WTC11 (cell line): ENCODE results near the gene EPSTI1. TPM values are rescaled to one million over a fixed set of nuclear protein-coding genes. Genes with fewer than 3 reads are reported as not detected.

Source experiments
- ATAC-seq: fragments of 200-7000 bp; cut with Tn5 transposase; 2 replicates; pipeline ENCODE4 v1.10.0; 2021; ENCODE audit warnings: mild to moderate bottlenecking, moderate library complexity
- CTCF ChIA-PET: fragments of 300-600 bp; sonication (Branson Sonifier 250); formaldehyde crosslinking; loops from one replicate; lab custom pipeline; 2021; ENCODE audit warnings: antibody characterized with exemption; lab: Charles Lee
- POLR2A ChIA-PET: fragments of 350-600 bp; sonication (Branson Sonifier 250); formaldehyde crosslinking; loops from one replicate; lab custom pipeline; 2021; ENCODE audit warnings: antibody characterized with exemption; lab: Charles Lee
- DNase-seq: peaks from one replicate; pipeline ENCODE4 v3.0.0; 2021; ENCODE audit warnings: low spot score
- H3K27ac Mint-ChIP-seq: 2 replicates; pipeline ENCODE4 v1.8.0; 2021; ENCODE audit warnings: mixed read lengths
- H3K27me3 Mint-ChIP-seq: 2 replicates; pipeline ENCODE4 v1.8.0; 2021; ENCODE audit warnings: low read depth, mild to moderate bottlenecking, moderate library complexity, mixed read lengths
- H3K36me3 Mint-ChIP-seq: 2 replicates; pipeline ENCODE4 v1.8.0; 2021; ENCODE audit warnings: mixed read lengths
- H3K4me1 Mint-ChIP-seq: 2 replicates; pipeline ENCODE4 v1.8.0; 2022; ENCODE audit warnings: mixed read lengths
- H3K4me3 Mint-ChIP-seq: 2 replicates; pipeline ENCODE4 v1.8.0; 2021; ENCODE audit warnings: mild to moderate bottlenecking, moderate library complexity, mixed read lengths
- H3K9me3 Mint-ChIP-seq: 2 replicates; pipeline ENCODE4 v1.8.0; 2021; ENCODE audit warnings: mixed read lengths
- AFF4 ChIP-seq: sonication (generic); formaldehyde crosslinking; IDR thresholded peaks from 2 replicates; pipeline ENCODE4 v1.8.1; 2023; ENCODE audit warnings: mild to moderate bottlenecking, missing genetic modification reagents, borderline replicate concordance
- ATF2 ChIP-seq: sonication (generic); formaldehyde crosslinking; IDR thresholded peaks from 2 replicates; pipeline ENCODE4 v1.8.1; 2022; ENCODE audit warnings: low read depth, missing genetic modification reagents, borderline replicate concordance
- ATF3 ChIP-seq: sonication (generic); formaldehyde crosslinking; conservative IDR thresholded peaks from 2 replicates; pipeline ENCODE4 v1.8.1; 2022; ENCODE audit warnings: mild to moderate bottlenecking, missing genetic modification reagents
- CBFB ChIP-seq: sonication (generic); formaldehyde crosslinking; IDR thresholded peaks from 2 replicates; pipeline ENCODE4 v1.8.1; 2022; ENCODE audit warnings: mild to moderate bottlenecking, low read depth, missing genetic modification reagents
- CDX4 ChIP-seq: fragments of 250-450 bp; sonication (Bioruptor Pico); IDR thresholded peaks from 2 replicates; pipeline ENCODE4 v1.9.0; 2021; ENCODE audit warnings: moderate library complexity, mild to moderate bottlenecking, inconsistent platforms, borderline replicate concordance
- CREB1 ChIP-seq: sonication (generic); formaldehyde crosslinking; IDR thresholded peaks from 2 replicates; pipeline ENCODE4 v1.8.0; 2023; ENCODE audit warnings: mild to moderate bottlenecking, missing genetic modification reagents
- CREM ChIP-seq: sonication (generic); formaldehyde crosslinking; IDR thresholded peaks from 2 replicates; pipeline ENCODE4 v1.8.1; 2022; ENCODE audit warnings: mild to moderate bottlenecking, missing genetic modification reagents, moderate library complexity
- E2F1 ChIP-seq: sonication (generic); formaldehyde crosslinking; IDR thresholded peaks from 2 replicates; pipeline ENCODE4 v1.8.0; 2022; ENCODE audit warnings: mild to moderate bottlenecking, missing genetic modification reagents
- ELF4 ChIP-seq: sonication (generic); formaldehyde crosslinking; IDR thresholded peaks from 2 replicates; pipeline ENCODE4 v1.8.1; 2022; ENCODE audit warnings: low read depth, mild to moderate bottlenecking, moderate library complexity, missing genetic modification reagents
- EMX1 ChIP-seq: fragments of 250-450 bp; sonication (Bioruptor Pico); IDR thresholded peaks from 2 replicates; pipeline ENCODE4 v1.8.0; 2021; ENCODE audit warnings: mild to moderate bottlenecking
- FOXP1 ChIP-seq: sonication (generic); formaldehyde crosslinking; IDR thresholded peaks from 2 replicates; pipeline ENCODE4 v1.8.0; 2022; ENCODE audit warnings: missing genetic modification reagents, mild to moderate bottlenecking, moderate library complexity, borderline replicate concordance
- MYBL2 ChIP-seq: sonication (generic); formaldehyde crosslinking; IDR thresholded peaks from 2 replicates; pipeline ENCODE4 v1.8.1; 2023; ENCODE audit warnings: mild to moderate bottlenecking, moderate library complexity, missing genetic modification reagents
- NR3C1 ChIP-seq: sonication (generic); formaldehyde crosslinking; conservative IDR thresholded peaks from 2 replicates; pipeline ENCODE4 v1.8.1; 2023; ENCODE audit warnings: low read depth, mild to moderate bottlenecking, missing genetic modification reagents
- PRDM15 ChIP-seq: sonication (generic); formaldehyde crosslinking; IDR thresholded peaks from 2 replicates; pipeline ENCODE4 v1.8.0; 2022; ENCODE audit warnings: missing genetic modification reagents
- PREB ChIP-seq: sonication (generic); formaldehyde crosslinking; IDR thresholded peaks from 2 replicates; pipeline ENCODE4 v1.8.1; 2022; ENCODE audit warnings: mild to moderate bottlenecking, missing genetic modification reagents, moderate library complexity, borderline replicate concordance
- RORB ChIP-seq: fragments of 250-450 bp; sonication (Bioruptor Pico); IDR thresholded peaks from 2 replicates; pipeline ENCODE4 v1.9.0; 2021; ENCODE audit warnings: mild to moderate bottlenecking
- SMAD4 ChIP-seq: sonication (generic); formaldehyde crosslinking; IDR thresholded peaks from 2 replicates; pipeline ENCODE4 v1.8.0; 2022; ENCODE audit warnings: mild to moderate bottlenecking, missing genetic modification reagents
- SP1 ChIP-seq: sonication (generic); formaldehyde crosslinking; conservative IDR thresholded peaks from 2 replicates; pipeline ENCODE4 v1.8.1; 2022; ENCODE audit warnings: missing genetic modification reagents
- TCF7 ChIP-seq: sonication (generic); formaldehyde crosslinking; IDR thresholded peaks from 2 replicates; pipeline ENCODE4 v1.8.0; 2022; ENCODE audit warnings: mild to moderate bottlenecking, low read depth, missing genetic modification reagents, moderate library complexity
- TP53 ChIP-seq: sonication (generic); formaldehyde crosslinking; IDR thresholded peaks from 2 replicates; pipeline ENCODE4 v1.8.1; 2023; ENCODE audit warnings: mild to moderate bottlenecking, missing genetic modification reagents
- ZBTB21 ChIP-seq: sonication (generic); formaldehyde crosslinking; IDR thresholded peaks from 2 replicates; pipeline ENCODE4 v1.8.1; 2023; ENCODE audit warnings: mild to moderate bottlenecking, missing genetic modification reagents, borderline replicate concordance
- ZNF138 ChIP-seq: sonication (generic); formaldehyde crosslinking; conservative IDR thresholded peaks from 2 replicates; pipeline ENCODE4 v1.8.1; 2022; ENCODE audit warnings: mild to moderate bottlenecking, moderate library complexity, missing genetic modification reagents
- ZNF317 ChIP-seq: sonication (generic); formaldehyde crosslinking; IDR thresholded peaks from 2 replicates; pipeline ENCODE4 v1.8.1; 2023; ENCODE audit warnings: low read depth, mild to moderate bottlenecking, moderate library complexity, missing genetic modification reagents, borderline replicate concordance
- ZNF396 ChIP-seq: fragments of 250-450 bp; sonication (Bioruptor Pico); IDR thresholded peaks from 2 replicates; pipeline ENCODE4 v1.8.0; 2021; ENCODE audit warnings: mild to moderate bottlenecking, moderate library complexity, borderline replicate concordance
- ZNF416 ChIP-seq: fragments of 250-450 bp; sonication (Bioruptor Pico); IDR thresholded peaks from 2 replicates; pipeline ENCODE4 v1.9.0; 2021; ENCODE audit warnings: mild to moderate bottlenecking, inconsistent platforms
- ZNF671 ChIP-seq: fragments of 250-450 bp; sonication (Bioruptor Pico); IDR thresholded peaks from 2 replicates; pipeline ENCODE4 v1.8.0; 2021; ENCODE audit warnings: mild to moderate bottlenecking
- total RNA-seq: library from RNA; stranded (reverse); gene quantifications from 3 replicates; pipeline ENCODE4 v1.2.3, GENCODE V29; 2021

The EPSTI1 gene
- total RNA-seq, 1 experiment from 2014 or later, result 2.1 TPM

- Mint-ChIP-seq H3K9me3 (peaks cover 13% of the 10 kb centered on the region), H3K4me3 (no peak overlapping the region), H3K27ac (no peak overlapping the region), H3K4me1 (peaks cover 2% of the 10 kb centered on the region; the same call in 1 of the 2 replicates), H3K36me3 (no peaks in the 10 kb centered on the region), H3K27me3 (no peaks in the 10 kb centered on the region)
- TF ChIP-seq EMX1, result no peak
- no peak for TF ChIP-seq MYBL2 (CRISPR knock-in tag)
- TF ChIP-seq NR3C1 (CRISPR knock-in tag), result no peak
- no peak for TF ChIP-seq ZBTB21
- no peak for TF ChIP-seq SP1 (CRISPR knock-in tag)
- TF ChIP-seq ELF4, result no peak
- no peak for TF ChIP-seq CREM
- no peak for TF ChIP-seq ATF2 (CRISPR knock-in tag)
- no peak for TF ChIP-seq FOXP1 (CRISPR knock-in tag)
- no peak for TF ChIP-seq AFF4 (CRISPR knock-in tag)
- TF ChIP-seq E2F1 (CRISPR knock-in tag), result no peak
- TF ChIP-seq RORB (CRISPR knock-in tag), result no peak
- no peak for TF ChIP-seq ZNF396
- no peak for ATAC-seq
- DNase-seq, result no peak
- POLR2A ChIA-PET, result no interaction called here
- CTCF ChIA-PET, result no interaction called here
Observed at GRCh38 chr13:42925626-42926025, 66.4 kb downstream of the EPSTI1 start.

- Mint-ChIP-seq H3K36me3 (no peaks in the 10 kb centered on the region), H3K9me3 (peaks cover 12% of the 10 kb centered on the region), H3K4me1 (peaks cover 2% of the 10 kb centered on the region; the same call in 1 of the 2 replicates), H3K27ac (no peak overlapping the region), H3K27me3 (no peaks in the 10 kb centered on the region), H3K4me3 (no peak overlapping the region)
- POLR2A ChIA-PET, result no interaction called here
- CTCF ChIA-PET, result no interaction called here
- DNase-seq, result no peak
- no peak for ATAC-seq
- TF ChIP-seq ZNF416 (CRISPR knock-in tag), result no peak
- no peak for TF ChIP-seq CREB1 (CRISPR knock-in tag)
- no peak for TF ChIP-seq ZNF671 (CRISPR knock-in tag)
- no peak for TF ChIP-seq PRDM15 (CRISPR knock-in tag)
- TF ChIP-seq CREM, result no peak
- TF ChIP-seq SMAD4 (CRISPR knock-in tag), result no peak
- no peak for TF ChIP-seq ATF3 (CRISPR knock-in tag)
- no peak for TF ChIP-seq TP53 (CRISPR knock-in tag)
- no peak for TF ChIP-seq CBFB (CRISPR knock-in tag)
- no peak for TF ChIP-seq ZNF317 (CRISPR knock-in tag)
- TF ChIP-seq TCF7 (CRISPR knock-in tag), result no peak
- TF ChIP-seq CDX4 (CRISPR knock-in tag), result no peak
- TF ChIP-seq ZNF138 (CRISPR knock-in tag), result no peak
- TF ChIP-seq MYBL2 (CRISPR knock-in tag), result no peak
- no peak for TF ChIP-seq PREB
Observed at GRCh38 chr13:42924344-42924743, 67.7 kb downstream of the EPSTI1 start.
